SU-DHL-6 (cell line): ENCODE measurements around the gene ZNF189.

Experiments used
- H2AFZ ChIP-seq: fragments of 200-600 bp; sonication (generic); 2 replicates; pipeline ENCODE4 v1.6.1; 2014; ENCODE audit warnings: low read depth, mild to moderate bottlenecking, moderate library complexity, mixed read lengths, antibody characterized with exemption, low read length; ENCODE audit not compliant: severe bottlenecking
- H3F3A ChIP-seq: fragments of 200-600 bp; shearing (Covaris generic); 2 replicates; pipeline ENCODE4 v1.6.0; 2016; ENCODE audit warnings: antibody characterized with exemption, mild to moderate bottlenecking; ENCODE audit not compliant: insufficient read depth
- H3K27ac ChIP-seq: fragments of 200-600 bp; sonication (generic); 2 replicates; pipeline ENCODE4 v1.5.1; 2016; ENCODE audit warnings: low read depth, mild to moderate bottlenecking, low read length, moderate library complexity, mixed read lengths
- H3K27me3 ChIP-seq: fragments of 200-600 bp; sonication (generic), shearing (Covaris generic); 2 replicates; pipeline ENCODE4 v1.6.0; 2014; ENCODE audit warnings: mild to moderate bottlenecking, low read length
- H3K36me3 ChIP-seq: fragments of 200-600 bp; sonication (generic); 2 replicates; pipeline ENCODE4 v1.6.1; 2014; ENCODE audit warnings: mild to moderate bottlenecking, low read length, mixed read lengths
- H3K4me2 ChIP-seq: fragments of 300-600, 200-600 bp; shearing (Covaris generic), sonication (generic); 2 replicates; pipeline ENCODE4 v1.6.0; 2014; ENCODE audit warnings: low read length, low read depth, mild to moderate bottlenecking; ENCODE audit not compliant: poor library complexity, severe bottlenecking
- H3K4me3 ChIP-seq: fragments of 200-600 bp; sonication (generic); 2 replicates; pipeline ENCODE4 v1.5.1; 2014; ENCODE audit warnings: antibody characterized with exemption, low read length, mild to moderate bottlenecking, mixed read lengths; ENCODE audit not compliant: insufficient read depth, poor library complexity, severe bottlenecking
- H3K79me2 ChIP-seq: fragments of 200-600 bp; sonication (generic); 2 replicates; pipeline ENCODE4 v1.6.1; 2014; ENCODE audit warnings: mild to moderate bottlenecking, low read length, moderate library complexity; ENCODE audit not compliant: insufficient read depth
- H3K9ac ChIP-seq: fragments of 200-600 bp; sonication (generic); 2 replicates; pipeline ENCODE4 v1.7.0; 2014; ENCODE audit warnings: mild to moderate bottlenecking, low read length
- H3K9me2 ChIP-seq: fragments of 200-600 bp; sonication (generic); replicated peaks from 2 replicates; pipeline ENCODE4 v1.6.1; 2014; ENCODE audit warnings: low read length; ENCODE audit not compliant: insufficient read depth
- H3K9me3 ChIP-seq: fragments of 200-600 bp; sonication (generic); 2 replicates; pipeline ENCODE4 v1.6.1; 2014; ENCODE audit warnings: low read length, mixed read lengths; ENCODE audit not compliant: insufficient read depth
- H4K20me1 ChIP-seq: fragments of 200-600 bp; sonication (generic); 2 replicates; pipeline ENCODE4 v1.6.1; 2014; ENCODE audit warnings: low read depth, mild to moderate bottlenecking, antibody characterized with exemption, low read length, moderate library complexity, mixed read lengths
- EZH2phosphoT487 ChIP-seq: fragments of 200-600 bp; sonication (generic), shearing (Covaris generic); conservative IDR thresholded peaks from 2 replicates; pipeline ENCODE4 v1.6.1; 2018; ENCODE audit warnings: mild to moderate bottlenecking, antibody characterized with exemption, low read length, moderate library complexity, mixed read lengths
- TF ChIP-seq, protein P1 (sequence below): fragments of 200-600 bp; sonication (generic); IDR thresholded peaks from one replicate; pipeline ENCODE4 v1.5.1; 2017; ENCODE audit warnings: antibody characterized with exemption, mild to moderate bottlenecking, low read length, moderate library complexity; ENCODE audit not compliant: insufficient read depth, poor library complexity, severe bottlenecking

ZNF189 gene

DNA sequence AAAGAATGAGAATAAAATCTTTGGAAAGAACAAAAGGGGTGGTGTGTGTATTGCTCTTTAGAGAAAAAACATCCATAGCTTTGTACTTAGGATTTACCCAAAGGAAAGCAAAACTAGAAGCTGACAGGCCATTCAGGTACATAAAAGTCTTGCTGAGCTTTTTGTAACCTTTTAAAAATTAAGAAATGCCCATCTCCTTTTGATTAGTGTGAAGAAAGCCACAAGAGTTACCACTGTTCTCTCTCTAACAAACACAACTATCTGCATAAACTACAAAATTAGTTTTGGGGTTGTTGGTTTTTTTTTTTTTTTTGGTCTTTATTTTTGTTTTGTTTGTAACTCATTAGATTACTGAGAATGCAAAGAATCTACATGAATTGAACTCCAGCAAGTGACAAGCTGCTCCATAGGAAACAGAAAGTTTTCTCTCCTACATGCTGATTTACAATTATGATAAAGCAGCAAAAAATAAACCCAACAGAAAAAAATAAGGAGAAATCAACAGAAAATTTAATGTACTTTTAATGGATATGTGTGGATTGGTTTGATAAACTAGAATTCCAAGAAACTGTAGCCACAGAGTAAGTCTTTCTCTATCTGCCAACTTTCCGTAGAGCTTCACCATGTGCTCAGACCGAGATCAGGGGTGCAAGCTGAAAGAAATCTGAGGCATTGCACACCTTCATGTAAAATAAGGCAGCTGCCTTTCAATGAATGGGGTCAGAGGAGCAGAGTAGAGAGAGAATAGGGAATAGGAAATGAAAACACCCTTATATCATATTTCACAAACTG is 26.1 kb upstream of the ZNF189 start:
- Histone ChIP-seq H3F3A (no peaks in the 10 kb centered on the region), H4K20me1 (no peaks in the 10 kb centered on the region), H3K9ac (no peak overlapping the region), H3K4me2 (no peak overlapping the region), H3K27me3 (no peaks in the 10 kb centered on the region), H3K9me2 (no peaks in the 10 kb centered on the region), H3K9me3 (no peaks in the 10 kb centered on the region), H2AFZ (no peak overlapping the region), H3K36me3 (no peaks in the 10 kb centered on the region), H3K4me3 (no peak overlapping the region), H3K79me2 (no peaks in the 10 kb centered on the region), H3K27ac (no peak overlapping the region)
- TF ChIP-seq, protein P1, sequence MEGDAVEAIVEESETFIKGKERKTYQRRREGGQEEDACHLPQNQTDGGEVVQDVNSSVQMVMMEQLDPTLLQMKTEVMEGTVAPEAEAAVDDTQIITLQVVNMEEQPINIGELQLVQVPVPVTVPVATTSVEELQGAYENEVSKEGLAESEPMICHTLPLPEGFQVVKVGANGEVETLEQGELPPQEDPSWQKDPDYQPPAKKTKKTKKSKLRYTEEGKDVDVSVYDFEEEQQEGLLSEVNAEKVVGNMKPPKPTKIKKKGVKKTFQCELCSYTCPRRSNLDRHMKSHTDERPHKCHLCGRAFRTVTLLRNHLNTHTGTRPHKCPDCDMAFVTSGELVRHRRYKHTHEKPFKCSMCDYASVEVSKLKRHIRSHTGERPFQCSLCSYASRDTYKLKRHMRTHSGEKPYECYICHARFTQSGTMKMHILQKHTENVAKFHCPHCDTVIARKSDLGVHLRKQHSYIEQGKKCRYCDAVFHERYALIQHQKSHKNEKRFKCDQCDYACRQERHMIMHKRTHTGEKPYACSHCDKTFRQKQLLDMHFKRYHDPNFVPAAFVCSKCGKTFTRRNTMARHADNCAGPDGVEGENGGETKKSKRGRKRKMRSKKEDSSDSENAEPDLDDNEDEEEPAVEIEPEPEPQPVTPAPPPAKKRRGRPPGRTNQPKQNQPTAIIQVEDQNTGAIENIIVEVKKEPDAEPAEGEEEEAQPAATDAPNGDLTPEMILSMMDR, result no peak
- TF ChIP-seq EZH2phosphoT487, result no peak

DNA sequence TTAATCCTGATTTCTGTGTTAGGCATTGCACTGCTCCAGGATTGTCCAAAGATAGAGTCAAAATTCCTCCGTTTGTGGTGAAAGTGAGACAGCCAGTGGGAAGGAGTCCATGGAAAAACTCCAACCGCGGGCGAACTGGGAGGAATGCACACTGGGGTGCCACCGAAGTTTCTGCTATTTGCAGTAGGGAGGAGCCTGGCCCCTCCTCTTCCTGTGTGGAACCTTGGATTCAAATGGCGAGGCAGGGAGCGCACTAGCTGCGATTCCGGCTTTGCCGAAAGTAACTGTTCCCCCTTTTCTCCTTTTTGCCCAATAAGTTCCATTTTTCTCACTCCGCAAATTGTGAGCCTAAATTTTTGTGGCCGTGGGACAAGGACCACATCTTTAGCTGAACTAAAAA is 23.1 kb upstream of the ZNF189 start:
- Histone ChIP-seq H3K4me3 (no peak overlapping the region), H4K20me1 (no peaks in the 10 kb centered on the region), H3K4me2 (no peak overlapping the region), H3K27me3 (no peaks in the 10 kb centered on the region), H3K79me2 (no peaks in the 10 kb centered on the region), H3K9me3 (no peaks in the 10 kb centered on the region), H3K36me3 (no peaks in the 10 kb centered on the region), H3F3A (no peaks in the 10 kb centered on the region), H3K27ac (no peak overlapping the region), H3K9ac (no peak overlapping the region), H3K9me2 (no peaks in the 10 kb centered on the region), H2AFZ (no peak overlapping the region)
- TF ChIP-seq EZH2phosphoT487, result no peak
- TF ChIP-seq, protein P1, result no peak

DNA sequence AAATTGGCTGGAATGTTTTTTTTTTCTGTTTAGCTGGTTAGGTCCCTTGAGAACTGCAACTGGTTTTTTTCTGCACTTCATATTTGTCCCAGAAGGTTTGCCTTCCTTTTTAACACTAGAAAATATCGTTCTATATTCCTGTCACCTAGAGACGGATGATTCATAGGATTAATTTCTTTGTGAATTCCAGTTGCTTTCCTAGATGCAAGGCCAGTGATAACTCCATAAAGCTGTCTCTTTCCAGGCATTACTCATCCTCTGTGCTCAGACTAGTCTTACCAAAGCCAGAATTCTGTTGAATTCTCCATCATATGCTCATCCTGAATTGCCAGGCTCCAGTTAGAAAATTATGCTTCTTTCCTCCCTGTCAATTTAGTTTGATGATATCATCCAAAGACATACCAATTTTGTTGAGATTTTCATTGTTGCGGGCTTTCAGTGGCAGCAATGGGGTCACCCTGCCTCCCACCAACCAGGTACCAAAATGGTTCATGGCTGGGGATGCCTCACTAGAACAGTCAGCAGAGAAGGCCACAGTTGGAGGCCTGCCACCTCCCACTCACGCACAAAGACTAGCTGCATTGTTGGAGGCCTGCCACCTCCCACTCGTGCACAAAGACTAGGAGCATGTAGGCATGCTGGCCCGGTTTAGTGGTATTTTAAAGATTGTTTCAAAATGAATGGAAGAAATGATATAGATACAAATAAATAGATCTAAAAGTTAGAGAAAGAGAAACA is 22.4 kb upstream of the ZNF189 start:
- H3K36me3 ChIP-seq, result no peaks in the 10 kb centered on the region
- H3K79me2 ChIP-seq, result no peaks in the 10 kb centered on the region
- TF ChIP-seq, protein P1, result no peak
- TF ChIP-seq EZH2phosphoT487, result no peak
- no peaks in the 10 kb centered on the region for H3K9me2 ChIP-seq
- no peak overlapping the region for H3K4me3 ChIP-seq
- no peaks in the 10 kb centered on the region for H4K20me1 ChIP-seq
- H3F3A ChIP-seq, result no peaks in the 10 kb centered on the region
- no peaks in the 10 kb centered on the region for H3K27me3 ChIP-seq
- H3K9ac ChIP-seq, result no peak overlapping the region
- H3K9me3 ChIP-seq, result no peaks in the 10 kb centered on the region
- H3K27ac ChIP-seq, result no peak overlapping the region
- H3K4me2 ChIP-seq, result no peak overlapping the region
- no peak overlapping the region for H2AFZ ChIP-seq
